ENCODE results near the gene TMEM212.
"Not testable (repeated sequence)": the region's sequence is repeated elsewhere in the genome, so short reads cannot be mapped to it uniquely, and the experiment has no call there.

Gene TMEM212

GRCh38 chr3:171834461-171834801 is 8.7 kb upstream of the TMEM212 start:
- no peak for DNase-seq (ENCODE audit: low read depth)

GRCh38 chr3:171835116-171835515 is 8.0 kb upstream of the TMEM212 start:
- DNase-seq (ENCODE audit: low read depth): no peak

- DNase-seq (ENCODE audit: low read depth): no peak
These were observed 7.5 kb upstream of the TMEM212 start for GRCh38 chr3:171835613-171836012.

- DNase-seq (ENCODE audit: low read depth): no peak
These were observed 6.3 kb upstream of the TMEM212 start for GRCh38 chr3:171836855-171837254.

DNA sequence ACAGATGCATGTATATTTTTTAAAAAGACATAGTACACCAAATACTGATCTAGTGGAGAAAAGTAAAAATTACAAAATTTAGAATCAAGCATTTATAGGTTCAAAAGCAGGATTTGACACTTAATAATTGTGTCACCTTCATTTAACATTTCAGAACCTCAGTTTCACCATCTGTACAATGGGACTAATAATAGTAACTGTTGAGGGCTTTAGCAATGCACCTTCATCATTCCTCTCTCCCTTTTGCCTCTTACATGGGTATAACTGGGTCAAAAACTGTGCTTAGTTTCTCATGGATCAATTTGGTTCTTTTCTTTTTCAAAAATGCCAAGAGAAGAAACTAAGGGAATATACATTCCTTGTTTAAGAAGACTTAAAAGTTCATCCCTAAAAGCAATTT is 5.5 kb upstream of the TMEM212 start:
- no peak for DNase-seq (ENCODE audit: low read depth)

- DNase-seq (ENCODE audit: low read depth): no peak
These were observed 4.9 kb upstream of the TMEM212 start for GRCh38 chr3:171838218-171838720.

DNA sequence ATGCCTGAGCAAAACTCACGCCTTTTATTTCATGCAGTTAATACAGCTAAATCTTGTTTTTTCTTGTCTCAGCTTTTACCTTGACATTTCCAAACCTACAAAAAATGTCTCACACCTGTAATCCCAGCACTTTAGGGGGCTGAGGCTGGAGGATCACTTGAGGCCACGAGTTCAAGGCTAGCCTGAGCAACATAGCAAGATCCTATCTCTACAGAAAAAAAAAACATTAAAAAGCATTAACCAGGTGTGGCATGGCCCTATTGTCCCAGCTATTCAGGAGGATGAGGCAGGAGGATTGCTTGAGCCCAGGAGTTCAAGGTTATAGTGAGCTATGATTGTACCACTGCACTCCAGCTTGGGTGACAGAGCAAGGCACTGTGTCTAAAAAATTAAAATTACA is 3.9 kb upstream of the TMEM212 start:
- no peak for DNase-seq (ENCODE audit: low read depth)

- DNase-seq (ENCODE audit: low read depth): no peak
These were observed 2.7 kb upstream of the TMEM212 start for GRCh38 chr3:171840445-171840810.

GRCh38 chr3:171840811-171841619 is 2.1 kb upstream of the TMEM212 start:
- DNase-seq (ENCODE audit: low read depth): no peak

DNA sequence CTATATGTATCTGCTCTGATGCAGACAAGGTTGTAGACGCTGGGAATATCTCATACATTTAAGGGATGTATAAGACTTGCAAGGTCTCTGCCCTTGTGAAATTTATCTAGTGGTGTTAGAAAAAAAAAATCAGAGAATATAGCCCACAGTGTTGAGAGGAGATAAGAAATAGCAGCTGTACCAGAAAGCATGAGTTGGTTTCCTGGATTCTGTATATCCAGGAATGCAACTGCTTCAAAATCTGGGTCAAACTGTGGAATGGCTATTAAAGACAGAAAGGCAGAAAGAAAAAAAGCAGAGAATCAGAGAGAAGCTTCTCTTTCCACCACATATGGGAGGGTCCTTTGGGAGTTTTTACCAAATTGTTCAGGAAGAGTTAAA is 1.5 kb upstream of the TMEM212 start:
- no peak for DNase-seq (ENCODE audit: low read depth)

DNA sequence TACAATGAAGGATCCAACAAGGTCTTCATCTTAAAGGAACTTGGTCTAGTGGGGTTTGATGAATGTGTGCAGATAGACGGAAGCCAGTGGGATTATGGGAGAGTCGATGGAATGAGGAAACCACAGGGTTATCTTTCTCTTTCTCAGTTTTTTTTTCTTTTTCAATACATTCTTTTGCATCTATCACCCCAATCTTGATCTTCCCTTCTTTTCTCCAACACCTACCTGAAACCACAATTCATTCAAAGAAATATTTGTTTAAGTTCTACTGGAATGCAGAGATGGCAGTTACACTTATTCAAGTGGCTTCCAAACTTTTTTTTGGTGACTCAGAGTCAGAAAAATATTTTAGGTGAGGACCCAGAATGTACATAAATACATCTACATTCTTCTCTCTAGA is 1.7 kb downstream of the TMEM212 start:
- DNase-seq (ENCODE audit: low read depth): no peak

DNA sequence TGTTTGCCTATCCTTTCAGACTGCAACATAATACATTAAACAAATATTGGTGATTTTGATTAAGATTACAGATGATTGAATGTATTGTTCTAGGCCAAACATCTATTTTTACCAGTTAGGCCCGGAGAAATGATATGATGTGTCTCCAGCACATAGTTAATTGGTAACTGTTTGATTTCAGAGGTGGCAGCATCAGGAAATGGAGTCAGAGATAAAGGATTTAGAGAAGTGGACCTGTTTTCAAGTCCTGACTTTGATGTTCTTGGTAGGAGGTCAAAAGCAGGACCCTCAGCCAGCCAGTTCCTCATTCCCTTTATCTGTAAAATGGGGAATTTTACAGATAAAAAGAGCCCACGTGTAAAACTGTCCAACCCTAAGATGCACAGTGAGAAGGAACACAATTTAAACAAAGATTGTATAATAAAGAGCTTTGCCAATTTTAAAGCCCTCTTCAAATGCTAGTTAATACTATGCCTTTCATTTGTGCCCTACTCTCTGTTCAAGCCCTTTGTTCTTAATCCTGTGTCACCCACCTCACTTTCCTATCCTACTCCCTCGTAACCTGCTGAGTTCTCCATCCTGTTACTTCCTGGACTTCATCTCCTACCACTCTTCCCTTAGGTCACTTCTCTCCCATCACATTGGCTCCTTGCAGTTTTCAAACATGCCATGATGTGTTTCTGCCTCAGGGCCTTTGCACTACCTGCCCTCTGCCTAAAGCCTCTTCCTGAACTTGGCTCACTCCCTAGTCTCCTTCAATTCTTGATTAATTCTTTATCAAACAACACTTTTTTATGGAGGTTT is 2.5 kb downstream of the TMEM212 start:
- no peak for DNase-seq (ENCODE audit: low read depth)

DNA sequence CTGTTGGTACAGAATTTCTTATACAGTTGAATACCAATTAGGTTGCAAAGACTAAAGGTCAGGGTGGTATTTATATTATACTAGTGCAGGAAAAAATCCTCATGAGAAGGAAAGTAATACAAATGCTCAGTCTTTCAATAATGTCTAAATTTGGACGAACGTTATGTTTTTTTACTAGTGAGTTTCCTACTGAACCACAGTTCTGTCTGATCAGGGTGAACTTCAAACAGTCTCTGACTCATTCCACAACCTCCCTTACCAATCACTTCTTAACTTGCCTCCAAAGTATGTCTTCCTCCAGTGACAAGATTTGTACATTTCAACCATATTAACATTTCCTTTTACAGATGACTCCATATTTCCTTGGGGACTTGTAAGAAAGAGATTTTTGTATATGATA is 3.4 kb downstream of the TMEM212 start:
- DNase-seq (ENCODE audit: low read depth): no peak

- no peak for DNase-seq (ENCODE audit: low read depth)
These were observed 4.0 kb downstream of the TMEM212 start for GRCh38 chr3:171847133-171847532.

DNA sequence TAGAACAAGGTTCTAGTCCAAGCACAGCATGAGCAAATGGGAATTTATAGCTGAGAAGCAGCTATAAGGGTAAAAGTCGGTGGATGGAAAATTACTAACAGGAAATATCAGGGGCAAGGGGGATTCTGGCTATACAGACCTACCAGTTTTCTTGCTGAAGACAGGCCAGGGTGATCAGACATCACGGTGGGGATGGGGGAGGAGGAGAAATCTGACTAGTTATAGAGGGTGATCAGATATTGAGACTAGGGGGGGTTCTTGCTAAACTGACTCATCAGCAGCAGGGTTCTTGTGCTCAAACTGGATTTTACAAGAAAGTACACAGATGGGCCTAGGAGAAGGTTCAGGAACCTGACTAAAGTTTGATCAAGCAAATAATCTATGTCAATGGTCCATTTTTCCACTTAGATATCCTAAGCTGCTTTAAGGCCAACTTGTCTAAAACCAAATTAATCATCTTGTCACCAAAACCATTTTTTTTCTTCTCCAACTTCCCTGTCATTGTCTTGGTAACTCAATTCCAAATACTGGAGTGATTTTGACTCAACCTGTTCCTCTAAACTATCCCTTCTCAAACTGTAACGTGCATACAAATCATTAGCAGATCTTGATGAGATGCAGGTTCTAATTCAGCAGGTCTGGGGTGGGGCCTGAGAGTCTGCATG is 4.6 kb downstream of the TMEM212 start:
- no peak for DNase-seq (ENCODE audit: low read depth)

DNA sequence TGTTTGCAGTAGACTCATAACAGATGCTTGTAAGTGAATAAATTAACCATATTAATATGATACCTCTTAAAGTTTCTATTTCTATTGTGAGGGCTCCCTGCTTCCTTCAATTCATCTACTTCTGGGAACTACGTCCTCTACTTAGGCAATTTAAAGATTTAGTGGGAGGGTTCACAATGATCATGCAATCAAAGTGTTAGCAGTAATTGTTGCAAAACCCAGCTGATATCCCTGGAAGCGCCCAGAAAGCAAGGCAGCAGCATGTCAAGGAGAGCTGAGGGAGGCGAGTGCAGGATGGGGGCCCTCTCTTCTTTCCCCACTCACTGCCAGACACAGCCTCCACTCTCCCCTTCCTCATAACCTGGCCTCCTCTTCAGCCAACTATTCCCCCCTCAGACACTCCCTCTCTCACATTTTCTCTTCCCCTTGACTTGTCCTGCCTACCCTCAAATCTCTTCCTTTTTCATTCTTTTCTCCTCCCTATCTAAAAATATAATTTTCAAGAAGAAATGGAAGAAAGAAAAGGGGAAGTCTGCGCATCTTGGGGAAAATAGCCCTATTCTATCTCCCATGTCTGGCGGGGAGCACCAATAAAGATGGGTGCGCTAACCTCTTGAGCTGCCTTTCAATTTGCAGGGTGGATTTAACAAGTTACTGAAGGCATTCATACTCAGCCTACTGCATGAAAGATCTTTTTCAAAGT is 6.6 kb downstream of the TMEM212 start:
- DNase-seq (ENCODE audit: low read depth): no peak

DNA sequence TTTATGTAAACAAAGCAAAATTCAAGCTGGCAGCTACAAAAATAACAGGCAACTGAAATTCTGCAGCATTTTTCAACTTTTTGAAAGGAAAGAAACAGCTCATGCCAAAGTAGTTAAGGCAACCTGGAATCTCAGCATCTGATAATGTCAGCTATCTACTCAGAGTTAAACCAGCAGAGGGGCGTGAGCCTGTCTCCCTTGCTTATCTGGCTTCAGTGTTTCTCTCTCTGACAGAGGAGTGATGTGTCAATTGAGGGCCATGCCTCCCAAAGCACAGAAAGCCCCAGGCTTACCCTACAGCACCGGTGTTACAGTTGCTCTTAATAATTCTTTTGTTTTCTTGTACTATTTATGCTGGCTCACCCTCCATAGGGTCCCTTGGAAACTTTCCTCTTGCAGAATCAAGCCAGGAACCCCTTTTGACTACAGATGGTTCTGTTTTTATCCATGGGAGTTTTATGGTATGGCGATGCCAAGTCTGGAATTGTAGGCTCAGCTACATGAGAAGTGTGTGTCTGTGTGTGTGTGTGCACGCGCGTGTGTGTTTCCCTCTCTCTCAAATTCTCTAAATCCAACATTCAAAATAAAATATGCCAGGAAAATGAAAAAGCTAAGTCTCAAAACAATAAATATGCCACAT is 7.3 kb downstream of the TMEM212 start:
- DNase-seq (ENCODE audit: low read depth): no peak

DNA sequence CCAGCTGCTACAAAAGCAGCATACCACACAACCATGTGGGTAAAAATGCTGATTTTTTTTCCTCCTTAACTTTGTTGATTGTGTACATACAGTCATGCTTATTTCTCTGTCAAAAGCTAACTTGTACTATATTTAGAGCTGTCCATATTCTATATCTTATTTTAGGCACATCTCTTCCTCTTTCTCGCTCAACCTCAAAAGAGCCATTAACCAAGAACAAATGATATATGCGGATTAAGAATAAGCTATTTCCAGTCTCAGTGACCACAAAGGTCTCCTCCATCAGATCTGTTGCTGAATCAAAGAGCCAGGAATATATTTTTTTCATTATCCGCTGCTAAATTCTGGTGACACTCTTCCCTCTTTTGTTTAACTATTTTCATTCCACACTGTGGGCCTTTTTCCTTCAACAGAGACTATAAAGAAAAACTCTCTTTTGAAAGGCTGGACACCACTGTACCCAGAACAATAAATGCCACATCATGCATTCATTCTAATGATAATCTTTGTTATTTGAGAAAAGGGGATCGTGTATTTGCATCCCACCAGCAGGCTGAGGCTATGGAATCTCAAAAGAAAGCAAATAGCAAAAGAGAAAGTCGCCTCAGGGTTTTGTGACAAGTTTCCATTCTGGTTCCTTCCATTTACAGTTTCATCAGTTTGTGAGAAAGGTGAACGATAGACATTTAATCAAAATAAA is 8.0 kb downstream of the TMEM212 start:
- DNase-seq (ENCODE audit: low read depth): no peak

DNA sequence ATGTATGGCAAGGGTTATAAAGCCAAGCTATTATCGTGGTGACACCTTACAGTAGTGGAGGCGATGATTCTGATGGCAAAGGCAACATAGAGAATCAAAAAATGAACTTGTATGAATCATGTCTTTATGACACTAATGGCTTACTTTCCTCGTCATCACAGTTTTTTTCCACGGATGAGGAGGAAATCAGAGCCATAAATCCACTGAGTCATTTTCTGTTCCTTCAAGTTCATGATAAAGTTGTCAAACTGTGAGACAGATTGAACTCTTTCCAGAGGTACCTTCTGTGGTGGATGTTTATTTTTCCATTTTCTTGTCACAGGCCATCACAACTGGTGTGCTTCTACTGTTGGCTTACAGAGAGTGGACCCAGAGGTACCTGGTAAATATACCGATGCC is 8.5 kb downstream of the TMEM212 start:
- no peak for DNase-seq (ENCODE audit: low read depth)

DNA sequence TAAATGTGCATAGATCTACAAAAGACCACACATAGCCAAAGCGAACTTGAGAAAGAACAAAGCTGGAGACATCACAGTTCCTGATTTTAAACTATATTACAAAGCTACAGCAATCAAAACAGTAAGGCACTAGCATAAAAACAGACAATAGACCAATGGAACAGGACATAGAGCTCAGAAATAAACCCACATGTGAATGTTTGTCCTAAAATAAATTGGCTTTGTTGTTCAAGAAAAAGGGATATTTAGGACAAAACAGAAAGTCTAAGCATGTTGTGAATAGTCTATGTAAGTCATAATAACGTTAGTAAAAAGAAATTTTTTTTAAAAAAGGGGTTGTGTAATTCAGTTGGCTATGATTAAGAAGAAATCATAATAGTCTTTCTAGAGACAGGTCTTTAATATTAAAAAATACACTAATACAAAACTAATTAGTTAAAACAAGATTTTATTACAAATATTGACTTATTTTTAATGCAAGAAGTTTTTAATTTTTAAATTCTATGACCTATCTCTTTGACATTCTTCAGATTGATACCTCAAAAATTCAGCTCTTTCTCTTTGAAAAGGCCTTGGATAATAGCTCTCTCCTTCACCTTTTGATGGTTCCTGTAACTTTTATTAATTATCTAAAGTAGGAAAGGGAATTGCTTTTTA is 11.6 kb downstream of the TMEM212 start:
- DNase-seq (ENCODE audit: low read depth): no peak

DNA sequence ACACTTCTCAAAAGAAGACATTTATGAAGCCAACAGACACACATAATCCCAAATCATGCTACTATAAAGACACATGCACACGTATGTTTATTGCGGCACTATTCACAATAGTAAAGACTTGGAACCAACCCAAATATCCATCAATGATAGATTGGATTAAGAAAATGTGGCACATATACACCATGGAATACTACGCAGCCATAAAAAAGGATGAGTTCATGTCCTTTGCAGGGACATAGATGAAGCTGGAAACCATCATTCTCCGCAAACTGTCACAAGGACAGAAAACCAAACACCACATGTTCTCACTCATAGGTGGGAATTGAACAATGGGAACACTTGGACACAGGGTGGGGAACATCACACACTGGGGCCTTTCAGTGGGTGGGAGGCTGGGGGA is 15.6 kb downstream of the TMEM212 start:
- not testable (repeated sequence) for DNase-seq (ENCODE audit: low read depth)
